Upper lobe of left lung (tissue), 6 donors: ENCODE results near the gene NUFIP1. TPM values are rescaled to one million over a fixed set of nuclear protein-coding genes. Genes with fewer than 3 reads are reported as not detected.

ENCODE experiments used
- ATAC-seq, 2 donors: fragments of 200-7000 bp; cut with Tn5 transposase; one replicate each; pipeline ENCODE4 v1.9.1; 2022; ENCODE audit warnings: mild to moderate bottlenecking in 2 of 2, moderate library complexity in 2 of 2; ENCODE audit not compliant: low FRiP score in 2 of 2
- DNase-seq, 2 donors: peaks; one replicate each; pipeline ENCODE4 v3.0.0-alpha.2; 2019 to 2020
- H3K27ac ChIP-seq, 4 donors: fragments of 200-600 bp; sonication (generic); one replicate each; pipeline ENCODE4 v1.5.1; 2016 to 2019
- H3K27me3 ChIP-seq, 4 donors: fragments of 200-600 bp; sonication (generic); one replicate each; pipeline ENCODE4 v1.5.1; 2017 to 2019
- H3K36me3 ChIP-seq, 4 donors: fragments of 200-600 bp; sonication (generic); one replicate each; pipeline ENCODE4 v1.5.1; 2016 to 2019
- H3K4me1 ChIP-seq, 4 donors: fragments of 200-600 bp; sonication (generic); one replicate each; pipeline ENCODE4 v1.5.1; 2018 to 2019
- H3K4me3 ChIP-seq, 4 donors: fragments of 200-600 bp; sonication (generic); one replicate each; pipeline ENCODE4 v1.5.1; 2017 to 2019; ENCODE audit warnings: mild to moderate bottlenecking in 2 of 4, moderate library complexity in 1 of 4
- H3K9me3 ChIP-seq, 4 donors: fragments of 200-600 bp; sonication (generic); one replicate each; pipeline ENCODE4 v1.5.1; 2018 to 2019
- EP300 ChIP-seq, 4 donors: sonication (generic); formaldehyde crosslinking; IDR thresholded peaks; one replicate each; pipeline ENCODE4 v1.5.1; 2017; ENCODE audit warnings: antibody characterized with exemption in 4 of 4, control low read depth in 2 of 4
- POLR2A ChIP-seq, 4 donors: fragments of 450-650 bp; IDR thresholded peaks; one replicate each; pipeline ENCODE4 v1.5.1; 2016 to 2017; ENCODE audit warnings: antibody characterized with exemption in 4 of 4, mild to moderate bottlenecking in 2 of 4
- POLR2AphosphoS5 ChIP-seq, 2 donors: sonication (generic); formaldehyde crosslinking; IDR thresholded peaks; one replicate each; pipeline ENCODE4 v1.5.1; 2017; ENCODE audit warnings: antibody characterized with exemption in 2 of 2
- WGBS, 2 donors: methylation state at CpG; one replicate each; pipeline ENCODE4 v1.1.5; 2017 to 2018; 5-methylcytosine and 5-hydroxymethylcytosine counted together
- total RNA-seq, 6 donors: library from RNA; depleted of rRNA in 4 of 6; stranded (reverse); fragments of >200 nt in 4 of 6; gene quantifications; one replicate each; pipeline versions ENCODE4 v1.1.0 to v1.2.1, GENCODE V29; 2016 to 2021
- TF ChIP-seq, protein P1 (sequence below), 6 experiments: fragments of 450-650 bp in 4 of 6; fragments of 200-600 bp in 2 of 6; sonication (generic) in 2 of 6; IDR thresholded peaks; one replicate each; pipeline ENCODE4 v1.5.1; 2016 to 2019; ENCODE audit warnings: antibody characterized with exemption in 6 of 6
- donor health status: DM: no; HTN: no; CAD: no; lungs with moderate emphysema.
- donor health status: DM: no; HTN: yes; CAD: no; lungs with severe emphysema.

The NUFIP1 gene
- total RNA-seq, 6 donors from 2014 or later = 0.78 to 4.1 (median 3.5) TPM

DNA sequence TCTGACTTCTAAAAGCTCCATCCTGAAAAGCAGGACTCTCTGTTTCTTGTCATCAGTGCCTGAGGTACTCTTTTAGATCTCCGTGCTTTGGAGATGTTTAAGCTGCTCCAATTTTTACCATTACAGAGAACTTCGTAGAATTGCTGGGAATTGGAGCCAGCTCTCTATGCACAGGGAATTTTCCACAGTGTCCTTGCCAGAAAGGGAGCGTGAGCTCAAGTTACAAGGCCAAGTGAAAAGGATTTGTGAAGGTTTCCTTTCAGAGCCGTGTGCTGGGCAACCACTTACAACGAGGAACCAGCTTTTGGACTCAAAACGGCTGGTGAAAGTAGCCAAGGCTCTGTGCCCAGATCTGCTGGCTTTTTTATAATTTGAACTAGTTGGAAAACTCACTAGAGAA lies 82.6 kb downstream of the NUFIP1 start:
- no peak for TF ChIP-seq POLR2A (IDR thresholded peaks at IDR 0.05)
- no peak for TF ChIP-seq EP300 (IDR thresholded peaks at IDR 0.05)
- TF ChIP-seq, protein P1, sequence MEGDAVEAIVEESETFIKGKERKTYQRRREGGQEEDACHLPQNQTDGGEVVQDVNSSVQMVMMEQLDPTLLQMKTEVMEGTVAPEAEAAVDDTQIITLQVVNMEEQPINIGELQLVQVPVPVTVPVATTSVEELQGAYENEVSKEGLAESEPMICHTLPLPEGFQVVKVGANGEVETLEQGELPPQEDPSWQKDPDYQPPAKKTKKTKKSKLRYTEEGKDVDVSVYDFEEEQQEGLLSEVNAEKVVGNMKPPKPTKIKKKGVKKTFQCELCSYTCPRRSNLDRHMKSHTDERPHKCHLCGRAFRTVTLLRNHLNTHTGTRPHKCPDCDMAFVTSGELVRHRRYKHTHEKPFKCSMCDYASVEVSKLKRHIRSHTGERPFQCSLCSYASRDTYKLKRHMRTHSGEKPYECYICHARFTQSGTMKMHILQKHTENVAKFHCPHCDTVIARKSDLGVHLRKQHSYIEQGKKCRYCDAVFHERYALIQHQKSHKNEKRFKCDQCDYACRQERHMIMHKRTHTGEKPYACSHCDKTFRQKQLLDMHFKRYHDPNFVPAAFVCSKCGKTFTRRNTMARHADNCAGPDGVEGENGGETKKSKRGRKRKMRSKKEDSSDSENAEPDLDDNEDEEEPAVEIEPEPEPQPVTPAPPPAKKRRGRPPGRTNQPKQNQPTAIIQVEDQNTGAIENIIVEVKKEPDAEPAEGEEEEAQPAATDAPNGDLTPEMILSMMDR (IDR thresholded peaks at IDR 0.05) = no peak
- TF ChIP-seq POLR2AphosphoS5 (IDR thresholded peaks at IDR 0.05) = no peak
- DNase-seq (no peak), ATAC-seq (no peak)
- peaks cover 0 to 7% (median 0%) of the 10 kb centered on the region in 4 donors for H3K9me3 ChIP-seq
- peak overlapping the region in 2 of 4 donors; percentile 33 to 62 for H3K27ac ChIP-seq
- WGBS, 2 donors = 53 to 56% methylated on average over 6 of the region's 6 CpGs
- H3K36me3 ChIP-seq = no peaks in the 10 kb centered on the region
- H3K27me3 ChIP-seq = no peaks in the 10 kb centered on the region
- peaks cover 0 to 12% (median 3%) of the 10 kb centered on the region in 4 donors for H3K4me1 ChIP-seq
- no peak overlapping the region for H3K4me3 ChIP-seq

- peaks cover 0 to 12% (median 3%) of the 10 kb centered on the region in 4 donors for H3K4me1 ChIP-seq
- peaks cover 0 to 2% (median 0%) of the 10 kb centered on the region in 4 donors for H3K9me3 ChIP-seq
- DNase-seq (no peak), ATAC-seq (no peak)
- 69 to 74% methylated on average over 4 of the region's 4 CpGs for WGBS, 2 donors
- no peak for TF ChIP-seq POLR2A (IDR thresholded peaks at IDR 0.05)
- no peak for TF ChIP-seq POLR2AphosphoS5 (IDR thresholded peaks at IDR 0.05)
- no peak for TF ChIP-seq EP300 (IDR thresholded peaks at IDR 0.05)
- TF ChIP-seq, protein P1 (IDR thresholded peaks at IDR 0.05) = no peak
- no peak overlapping the region for H3K27ac ChIP-seq
- H3K27me3 ChIP-seq = no peaks in the 10 kb centered on the region
- no peaks in the 10 kb centered on the region for H3K36me3 ChIP-seq
- H3K4me3 ChIP-seq = no peak overlapping the region
Measured at GRCh38 chr13:44906230-44906629, 83.0 kb downstream of the NUFIP1 start.

DNA sequence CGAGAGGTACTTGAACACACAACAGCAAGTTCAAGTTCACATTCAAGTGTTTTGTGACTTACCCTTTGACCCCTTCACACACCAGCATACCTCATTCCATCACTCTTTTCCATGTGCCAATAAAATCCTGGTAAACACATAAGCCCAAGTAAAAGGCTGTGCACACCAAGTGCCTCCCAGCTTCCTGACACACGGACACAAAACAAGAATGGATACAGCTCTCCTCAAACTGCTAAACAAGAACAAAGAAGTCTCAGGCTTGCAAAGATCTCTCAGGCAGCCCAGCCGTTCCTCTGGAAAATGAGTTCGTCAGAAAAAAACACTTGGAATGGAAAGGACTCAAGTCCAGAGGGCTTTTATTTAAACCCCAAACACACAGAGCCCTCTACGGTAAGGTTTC lies 83.7 kb downstream of the NUFIP1 start:
- Histone ChIP-seq H3K27ac (no peak overlapping the region), H3K4me3 (no peak overlapping the region), H3K4me1 (peaks cover 0 to 12% (median 3%) of the 10 kb centered on the region in 4 donors), H3K9me3 (no peaks in the 10 kb centered on the region), H3K27me3 (no peaks in the 10 kb centered on the region), H3K36me3 (no peaks in the 10 kb centered on the region)
- TF ChIP-seq, protein P1 (IDR thresholded peaks at IDR 0.05) = no peak
- no peak for TF ChIP-seq POLR2A (IDR thresholded peaks at IDR 0.05)
- TF ChIP-seq EP300 (IDR thresholded peaks at IDR 0.05) = no peak
- TF ChIP-seq POLR2AphosphoS5 (IDR thresholded peaks at IDR 0.05) = no peak
- WGBS, 2 donors = 75 to 77% methylated on average over 5 of the region's 5 CpGs
- no peak for ATAC-seq
- DNase-seq = no peak

DNA sequence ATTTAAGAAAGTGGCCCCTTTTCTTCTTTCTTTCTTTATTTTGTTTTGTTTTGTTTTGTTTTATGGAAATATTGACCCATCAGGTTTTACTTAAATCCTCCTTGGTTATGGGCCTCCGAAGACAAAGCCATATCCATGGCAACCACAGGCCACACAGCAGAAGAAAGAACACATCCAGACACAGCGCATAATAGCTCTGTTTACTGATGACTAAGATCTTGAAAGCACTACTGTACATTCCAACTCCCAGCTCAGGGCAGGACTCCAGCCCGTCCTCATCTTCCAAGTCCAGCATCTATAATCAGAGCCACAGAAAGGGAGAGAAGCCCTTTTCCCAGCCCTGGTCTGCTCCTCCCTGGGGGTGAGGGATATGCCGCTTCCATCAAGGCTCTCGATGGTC lies 84.3 kb downstream of the NUFIP1 start:
- H3K27me3 ChIP-seq = no peaks in the 10 kb centered on the region
- DNase-seq = no peak
- H3K4me1 ChIP-seq = peaks cover 0 to 12% (median 3%) of the 10 kb centered on the region in 4 donors
- no peaks in the 10 kb centered on the region for H3K36me3 ChIP-seq
- TF ChIP-seq POLR2AphosphoS5 (IDR thresholded peaks at IDR 0.05) (no peak), EP300 (IDR thresholded peaks at IDR 0.05) (no peak), POLR2A (IDR thresholded peaks at IDR 0.05) (no peak)
- TF ChIP-seq, protein P1 (IDR thresholded peaks at IDR 0.05) = no peak
- peak; percentile 87 to 92 for ATAC-seq
- H3K4me3 ChIP-seq = no peak overlapping the region
- H3K27ac ChIP-seq = peak overlapping the region in 1 of 4 donors; percentile 58
- 67 to 72% methylated on average over 5 of the region's 5 CpGs for WGBS, 2 donors
- no peaks in the 10 kb centered on the region for H3K9me3 ChIP-seq

DNA sequence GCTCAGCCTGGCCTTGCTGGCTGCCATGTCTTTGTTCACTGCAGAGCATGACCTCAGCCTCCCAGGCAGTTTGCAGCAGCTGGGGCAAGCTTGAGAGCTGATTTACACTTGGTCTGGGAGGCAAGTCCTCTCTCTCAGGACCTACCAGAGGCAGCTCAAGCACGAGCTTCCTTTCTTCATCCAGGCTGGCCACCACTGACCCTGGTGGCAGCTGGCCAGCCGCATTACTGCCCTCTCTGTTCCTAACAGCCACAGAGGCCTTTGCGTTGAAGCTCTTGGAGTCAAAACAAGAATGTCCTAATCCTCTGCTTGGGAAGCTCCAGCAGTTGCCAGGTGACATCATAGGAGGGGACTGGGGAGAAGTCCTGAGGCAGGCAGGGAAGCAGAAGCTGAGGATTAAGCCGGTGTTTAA lies 85.7 kb downstream of the NUFIP1 start:
- H3K4me3 ChIP-seq = no peak overlapping the region
- peaks cover 0 to 12% (median 3%) of the 10 kb centered on the region in 4 donors for H3K4me1 ChIP-seq
- DNase-seq (peak; percentile 40 to 81), ATAC-seq (peak; percentile 68 to 92)
- H3K36me3 ChIP-seq = no peaks in the 10 kb centered on the region
- no peaks in the 10 kb centered on the region for H3K9me3 ChIP-seq
- H3K27ac ChIP-seq = peak overlapping the region; percentile 38 to 58 (median 50)
- no peaks in the 10 kb centered on the region for H3K27me3 ChIP-seq
- 57 to 73% methylated on average over 4 of the region's 4 CpGs for whole genome bisulfite sequencing, 2 donors
- TF ChIP-seq, protein P1 (IDR thresholded peaks at IDR 0.05) = no peak
- TF ChIP-seq POLR2A (IDR thresholded peaks at IDR 0.05) (no peak), EP300 (IDR thresholded peaks at IDR 0.05) (no peak), POLR2AphosphoS5 (IDR thresholded peaks at IDR 0.05) (peak in 1 of 2 donors; percentile 12)
